ENCODE data around the gene TMEM255B. TPM values are rescaled to one million over a fixed set of nuclear protein-coding genes. Genes with fewer than 3 reads are reported as not detected.

TMEM255B gene
- total RNA-seq, 1 experiment from 2014 or later: 26.3 TPM

DNA sequence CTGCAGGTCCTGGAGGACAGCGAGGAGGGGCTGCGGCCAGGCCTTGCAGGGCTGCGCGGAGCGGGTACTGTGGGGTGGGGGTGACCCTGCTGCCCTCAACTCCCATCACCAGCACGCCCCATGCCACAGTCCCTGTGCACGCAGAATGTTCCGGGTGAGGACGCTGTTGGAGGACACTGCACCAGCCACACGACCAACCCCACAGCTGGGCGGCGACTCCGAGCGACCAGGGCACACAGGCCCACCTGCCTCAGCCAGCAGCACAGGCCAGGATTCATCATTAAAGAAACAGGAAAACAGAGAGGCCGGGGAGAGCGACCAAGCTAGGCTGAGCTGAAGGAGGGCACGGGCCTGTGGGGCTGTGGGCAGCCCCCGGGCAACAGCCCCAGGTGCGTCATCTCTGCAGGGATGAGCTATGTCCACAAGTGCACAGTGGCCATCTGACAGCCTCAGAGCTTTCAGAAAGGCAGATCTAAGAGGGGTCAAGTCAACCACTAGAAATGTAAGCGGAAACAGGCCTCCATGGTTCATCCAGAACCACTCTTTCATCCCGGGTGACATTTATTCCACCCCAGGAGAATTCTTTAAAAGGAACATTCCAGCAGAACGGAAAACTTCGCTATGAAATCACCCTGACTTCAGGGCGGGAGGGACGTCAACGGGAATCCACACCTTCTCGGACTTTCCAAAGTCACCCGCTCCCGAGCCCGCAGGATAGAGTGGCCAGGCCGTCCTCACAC, 103.3 kb downstream of the TMEM255B start:
- TF ChIP-seq, protein P1, sequence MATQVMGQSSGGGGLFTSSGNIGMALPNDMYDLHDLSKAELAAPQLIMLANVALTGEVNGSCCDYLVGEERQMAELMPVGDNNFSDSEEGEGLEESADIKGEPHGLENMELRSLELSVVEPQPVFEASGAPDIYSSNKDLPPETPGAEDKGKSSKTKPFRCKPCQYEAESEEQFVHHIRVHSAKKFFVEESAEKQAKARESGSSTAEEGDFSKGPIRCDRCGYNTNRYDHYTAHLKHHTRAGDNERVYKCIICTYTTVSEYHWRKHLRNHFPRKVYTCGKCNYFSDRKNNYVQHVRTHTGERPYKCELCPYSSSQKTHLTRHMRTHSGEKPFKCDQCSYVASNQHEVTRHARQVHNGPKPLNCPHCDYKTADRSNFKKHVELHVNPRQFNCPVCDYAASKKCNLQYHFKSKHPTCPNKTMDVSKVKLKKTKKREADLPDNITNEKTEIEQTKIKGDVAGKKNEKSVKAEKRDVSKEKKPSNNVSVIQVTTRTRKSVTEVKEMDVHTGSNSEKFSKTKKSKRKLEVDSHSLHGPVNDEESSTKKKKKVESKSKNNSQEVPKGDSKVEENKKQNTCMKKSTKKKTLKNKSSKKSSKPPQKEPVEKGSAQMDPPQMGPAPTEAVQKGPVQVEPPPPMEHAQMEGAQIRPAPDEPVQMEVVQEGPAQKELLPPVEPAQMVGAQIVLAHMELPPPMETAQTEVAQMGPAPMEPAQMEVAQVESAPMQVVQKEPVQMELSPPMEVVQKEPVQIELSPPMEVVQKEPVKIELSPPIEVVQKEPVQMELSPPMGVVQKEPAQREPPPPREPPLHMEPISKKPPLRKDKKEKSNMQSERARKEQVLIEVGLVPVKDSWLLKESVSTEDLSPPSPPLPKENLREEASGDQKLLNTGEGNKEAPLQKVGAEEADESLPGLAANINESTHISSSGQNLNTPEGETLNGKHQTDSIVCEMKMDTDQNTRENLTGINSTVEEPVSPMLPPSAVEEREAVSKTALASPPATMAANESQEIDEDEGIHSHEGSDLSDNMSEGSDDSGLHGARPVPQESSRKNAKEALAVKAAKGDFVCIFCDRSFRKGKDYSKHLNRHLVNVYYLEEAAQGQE (IDR thresholded peaks at IDR 0.05; ENCODE audit: insufficient read depth in 1 of 2, low read depth in 2 of 2, low read length in 1 of 2): no peak
- TF ChIP-seq TCF7L2 (IDR thresholded peaks at IDR 0.05; ENCODE audit: low read depth, low read length): no peak
- ChIA-PET POLR2A (no interaction called here), CTCF (no interaction called here)
- no peaks in the 10 kb centered on the region for H3K27me3 ChIP-seq (ENCODE audit: control insufficient read depth, insufficient read depth, low read length)
- in situ Hi-C loops (cut with HindIII; ENCODE audit: low pct_unique_long_range_greater_than_20kb, low sequenced_read_pairs): no loop called here
- DNase-seq (ENCODE audit: low read depth, low spot score) (no peak), ATAC-seq (peak; percentile 15; the same call in 1 of the 2 replicates)
- H3K4me3 ChIP-seq (ENCODE audit: low read depth in 2 of 2, low read length in 2 of 2): peak overlapping the region; percentile 47 to 57
- H3K4me1 ChIP-seq (ENCODE audit: control insufficient read depth, insufficient read depth, low read length): peaks cover 3% of the 10 kb centered on the region; the same call in 1 of the 2 replicates
- no peaks in the 10 kb centered on the region for H3K36me3 ChIP-seq (ENCODE audit: control insufficient read depth, insufficient read depth, low read length)
- intact Hi-C loops (cut with micrococcal nuclease; ENCODE audit: unreplicated experiment): no loop called here
- BruUV-seq (replicated peaks): no TSS peak
- H3K27ac ChIP-seq (ENCODE audit: low read length): no peak overlapping the region; the same call in 1 of the 2 replicates
- H3K9me3 ChIP-seq (ENCODE audit: control insufficient read depth, insufficient read depth, low read depth, low read length): no peaks in the 10 kb centered on the region

DNA sequence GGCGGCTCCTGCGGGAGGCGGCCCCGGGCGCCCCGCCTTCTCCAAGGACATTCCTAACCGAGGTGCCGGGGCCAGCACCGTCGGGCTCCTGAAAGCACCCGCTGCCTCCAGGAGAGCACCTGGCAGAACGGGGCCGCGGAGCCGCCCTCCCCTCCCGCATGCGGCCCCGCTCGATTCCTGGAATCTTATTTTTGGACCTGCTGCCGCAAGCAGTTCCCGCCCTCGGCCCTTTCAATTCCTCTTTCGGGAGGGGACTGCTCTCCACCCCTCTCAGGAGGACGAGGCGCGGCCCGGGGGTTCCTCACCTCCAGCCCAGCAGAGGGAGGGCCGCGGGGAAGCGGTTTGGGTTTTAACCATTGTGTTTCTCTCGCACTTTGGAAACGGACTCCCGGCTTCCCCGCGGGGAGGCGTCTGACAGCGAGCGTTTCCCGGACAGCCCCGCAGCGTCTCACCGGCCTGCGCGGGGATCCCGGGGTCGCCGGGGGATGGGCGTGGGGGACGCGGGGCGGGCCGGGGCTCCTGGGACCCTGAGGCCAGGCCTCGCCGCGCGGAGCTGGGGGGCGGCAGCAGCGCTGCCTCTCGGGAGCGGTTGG, 104.0 kb downstream of the TMEM255B start:
- intact Hi-C loops (cut with micrococcal nuclease; ENCODE audit: unreplicated experiment) (no loop called here), in situ Hi-C loops (cut with HindIII; ENCODE audit: low pct_unique_long_range_greater_than_20kb, low sequenced_read_pairs) (no loop called here)
- Histone ChIP-seq H3K9me3 (ENCODE audit: control insufficient read depth, insufficient read depth, low read depth, low read length) (no peaks in the 10 kb centered on the region), H3K36me3 (ENCODE audit: control insufficient read depth, insufficient read depth, low read length) (no peaks in the 10 kb centered on the region), H3K4me1 (ENCODE audit: control insufficient read depth, insufficient read depth, low read length) (peaks cover 3% of the 10 kb centered on the region; the same call in 1 of the 2 replicates), H3K4me3 (ENCODE audit: low read depth in 2 of 2, low read length in 2 of 2) (peak overlapping the region; percentile 47 to 57), H3K27ac (ENCODE audit: low read length) (no peak overlapping the region; the same call in 1 of the 2 replicates), H3K27me3 (ENCODE audit: control insufficient read depth, insufficient read depth, low read length) (no peaks in the 10 kb centered on the region)
- ChIA-PET CTCF (no interaction called here), POLR2A (no interaction called here)
- DNase-seq (ENCODE audit: low read depth, low spot score) (no peak), ATAC-seq (peak; percentile 65)
- no peak for TF ChIP-seq POLR2AphosphoS5 (IDR thresholded peaks at IDR 0.05; ENCODE audit: low read depth, low read length)
- TF ChIP-seq, protein P2, sequence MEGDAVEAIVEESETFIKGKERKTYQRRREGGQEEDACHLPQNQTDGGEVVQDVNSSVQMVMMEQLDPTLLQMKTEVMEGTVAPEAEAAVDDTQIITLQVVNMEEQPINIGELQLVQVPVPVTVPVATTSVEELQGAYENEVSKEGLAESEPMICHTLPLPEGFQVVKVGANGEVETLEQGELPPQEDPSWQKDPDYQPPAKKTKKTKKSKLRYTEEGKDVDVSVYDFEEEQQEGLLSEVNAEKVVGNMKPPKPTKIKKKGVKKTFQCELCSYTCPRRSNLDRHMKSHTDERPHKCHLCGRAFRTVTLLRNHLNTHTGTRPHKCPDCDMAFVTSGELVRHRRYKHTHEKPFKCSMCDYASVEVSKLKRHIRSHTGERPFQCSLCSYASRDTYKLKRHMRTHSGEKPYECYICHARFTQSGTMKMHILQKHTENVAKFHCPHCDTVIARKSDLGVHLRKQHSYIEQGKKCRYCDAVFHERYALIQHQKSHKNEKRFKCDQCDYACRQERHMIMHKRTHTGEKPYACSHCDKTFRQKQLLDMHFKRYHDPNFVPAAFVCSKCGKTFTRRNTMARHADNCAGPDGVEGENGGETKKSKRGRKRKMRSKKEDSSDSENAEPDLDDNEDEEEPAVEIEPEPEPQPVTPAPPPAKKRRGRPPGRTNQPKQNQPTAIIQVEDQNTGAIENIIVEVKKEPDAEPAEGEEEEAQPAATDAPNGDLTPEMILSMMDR (IDR thresholded peaks at IDR 0.05): no peak
- TF ChIP-seq SIN3A (IDR thresholded peaks at IDR 0.05; ENCODE audit: borderline replicate concordance, insufficient read depth, low read depth, low read length): no peak; the same call in 1 of the 2 replicates
- TF ChIP-seq, protein P1 (IDR thresholded peaks at IDR 0.05; ENCODE audit: insufficient read depth in 1 of 2, low read depth in 2 of 2, low read length in 1 of 2): no peak
- TF ChIP-seq TCF7L2 (IDR thresholded peaks at IDR 0.05; ENCODE audit: low read depth, low read length): no peak
- no TSS peak for BruUV-seq (replicated peaks)

Data from Panc1 (cell line).